Measurements from ENCODE around the gene PLEKHA6.

The PLEKHA6 gene

DNA sequence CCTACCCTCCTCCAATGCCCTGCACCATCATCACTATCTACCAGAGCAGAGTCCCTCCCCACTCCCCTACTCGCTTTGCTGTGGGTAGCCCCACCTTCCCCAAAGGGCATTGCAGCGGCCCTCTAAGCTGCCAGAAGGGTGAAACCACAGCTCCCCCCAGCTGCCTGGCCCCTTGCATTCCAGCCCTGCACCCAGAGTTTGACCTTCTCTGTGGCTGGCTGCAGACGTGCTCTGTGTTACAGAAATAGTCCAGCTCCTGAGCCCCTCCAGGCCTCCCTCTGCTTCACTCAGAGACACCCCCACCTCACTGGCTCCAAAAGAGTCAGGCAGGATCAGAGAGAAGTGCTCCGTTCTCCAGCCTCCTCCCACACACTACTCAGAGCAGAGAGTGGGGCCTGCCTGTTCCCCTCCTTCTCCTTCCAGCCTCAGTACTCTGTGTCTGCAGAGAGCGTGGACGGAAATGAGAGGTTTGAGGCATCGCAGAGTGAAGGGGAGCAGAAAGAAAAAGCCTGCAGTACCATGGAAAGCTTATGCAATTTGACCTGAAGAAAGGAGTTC lies 63.2 kb downstream of the PLEKHA6 start:
- TF ChIP-seq CTCF (IDR thresholded peaks at IDR 0.05; ENCODE audit: low read depth, low read length): no peak; the same call in 1 of the 2 replicates

GRCh38 chr1:204295671-204296070 lies 64.1 kb downstream of the PLEKHA6 start:
- peak; percentile 23 for DNase-seq (ENCODE audit: extremely low read depth, low read depth)

More for the DNA sequence above, 63.2 kb downstream of the PLEKHA6 start:
- peak; percentile 58 for DNase-seq (ENCODE audit: extremely low read depth, low read depth)

DNA sequence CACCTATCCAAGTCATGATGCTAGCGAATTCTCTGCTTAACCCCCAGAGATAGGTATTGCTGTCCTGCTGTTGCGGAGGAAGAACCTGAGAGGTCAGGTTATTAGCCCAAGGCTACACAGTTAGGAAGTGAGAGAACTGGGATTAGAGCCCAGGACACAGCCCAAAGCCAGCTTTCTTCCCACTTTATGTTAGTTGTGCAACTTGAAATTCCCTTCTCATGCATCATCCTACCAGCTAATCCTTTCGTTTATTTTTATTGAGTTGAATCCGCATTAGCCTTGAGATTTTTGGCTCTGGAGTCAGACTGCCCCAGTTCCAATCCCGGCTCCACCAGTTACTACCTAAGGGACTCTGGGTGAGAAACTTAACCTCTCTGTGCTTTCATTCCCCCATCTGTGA lies 65.4 kb downstream of the PLEKHA6 start:
- TF ChIP-seq CTCF (IDR thresholded peaks at IDR 0.05; ENCODE audit: low read depth, low read length): no peak
- peak; percentile 84 for DNase-seq (ENCODE audit: extremely low read depth, low read depth)

More at GRCh38 chr1:204295671-204296070, 64.1 kb downstream of the PLEKHA6 start:
- no peak for TF ChIP-seq CTCF (IDR thresholded peaks at IDR 0.05; ENCODE audit: low read depth, low read length)

DNA sequence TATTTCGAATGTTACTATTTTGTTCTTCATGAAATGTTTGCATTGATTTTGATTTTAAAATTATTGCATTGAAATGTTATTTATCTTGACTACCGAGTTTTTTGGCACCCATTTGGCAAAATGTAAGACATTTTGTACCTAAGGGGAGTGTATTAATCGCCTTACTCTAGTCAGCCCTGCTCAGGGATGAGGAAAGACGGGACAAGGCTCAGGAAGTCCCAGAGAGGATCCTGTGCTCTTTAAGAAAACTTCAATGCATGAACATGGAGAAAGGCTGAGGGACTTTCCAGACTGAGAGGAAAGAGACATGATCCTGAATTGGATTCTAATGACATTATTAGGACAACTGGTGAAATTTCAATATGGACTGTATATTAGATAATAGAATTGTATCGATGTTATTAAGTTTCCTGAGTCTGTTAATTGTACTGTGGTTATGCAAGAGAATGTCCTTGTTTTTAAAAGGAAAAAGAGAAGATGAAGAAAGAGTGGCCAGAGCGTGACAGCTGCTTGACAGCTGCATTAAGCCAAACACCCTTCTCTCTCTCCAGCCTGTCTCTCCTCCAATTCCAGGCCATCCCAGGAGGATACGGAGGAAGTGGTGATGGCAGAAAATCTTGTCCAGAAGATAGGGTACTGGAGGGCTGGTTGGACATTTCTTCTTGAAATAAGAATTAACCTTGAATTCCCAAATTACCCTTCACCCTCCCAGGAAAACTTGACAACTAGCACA lies 66.0 kb downstream of the PLEKHA6 start:
- DNase-seq (ENCODE audit: extremely low read depth, low read depth): no peak
- no peak for TF ChIP-seq CTCF (IDR thresholded peaks at IDR 0.05; ENCODE audit: low read depth, low read length)

- DNase-seq (ENCODE audit: extremely low read depth, low read depth): no peak
- TF ChIP-seq CTCF (IDR thresholded peaks at IDR 0.05; ENCODE audit: low read depth, low read length): no peak
Measured at GRCh38 chr1:204292740-204293139, 67.0 kb downstream of the PLEKHA6 start.

- no peak for TF ChIP-seq CTCF (IDR thresholded peaks at IDR 0.05; ENCODE audit: low read depth, low read length)
- DNase-seq (ENCODE audit: extremely low read depth, low read depth): no peak
Measured at GRCh38 chr1:204289280-204289679, 70.4 kb downstream of the PLEKHA6 start.

- DNase-seq (ENCODE audit: extremely low read depth, low read depth): no peak
- TF ChIP-seq CTCF (IDR thresholded peaks at IDR 0.05; ENCODE audit: low read depth, low read length): no peak
Measured at GRCh38 chr1:204288021-204288588, 71.6 kb downstream of the PLEKHA6 start.
